HepG2 (cell line): Measurements from ENCODE around the gene SH3PXD2A. TPM values are rescaled to one million over a fixed set of nuclear protein-coding genes. Genes with fewer than 3 reads are reported as not detected.

ENCODE experiments used
- ATAC-seq: fragments of 200-7000 bp; cut with Tn5 transposase; 3 replicates; pipeline ENCODE4 v1.9.1; 2020; ENCODE audit warnings: mild to moderate bottlenecking, moderate library complexity
- BruUV-seq: library from RNA; stranded (reverse); fragments of 400-500 nt; replicated peaks from 2 replicates; lab custom pipeline; 2021; lab: Mats Ljungman, UMichigan
- CTCF ChIA-PET: fragments of 300-600 bp; formaldehyde crosslinking; extraction: SDS; loops from one replicate; lab custom pipeline; 2021; ENCODE audit warnings: low total read pairs, inconsistent platforms, low intra/inter-chr PET ratio; lab: Yijun Ruan, JAX
- POLR2A ChIA-PET: fragments of 350-600 bp; sonication (Branson Sonifier 250); formaldehyde crosslinking; loops from one replicate; lab custom pipeline; 2020; ENCODE audit warnings: antibody characterized with exemption, inconsistent platforms; lab: Yijun Ruan, JAX
- DNase-seq: peaks from one replicate; pipeline ENCODE4 v3.0.0-alpha.2; 2015; ENCODE audit warnings: low spot score
- FAIRE-seq: peaks from 3 replicates; lab custom pipeline; 2011; peaks lifted over from hg19 to GRCh38; lab: Jason Lieb, UNC
- H2AFZ ChIP-seq: one replicate; pipeline ENCODE4 v1.6.1; 2011; ENCODE audit warnings: low read length, inconsistent platforms
- H3K27ac ChIP-seq: fragments of 300-600 bp; 3 replicates; pipeline ENCODE4 v1.8.0; 2011; ENCODE audit warnings: mixed run types, mild to moderate bottlenecking, mixed read lengths, low read length, inconsistent platforms; ENCODE audit not compliant: insufficient read depth; ENCODE audit errors: extremely low read length
- H3K27me3 ChIP-seq, 2 experiments: fragments of 200-600 bp in 1 of 2; 2 replicates in 1 of 2; 3 replicates in 1 of 2; pipeline versions ENCODE4 v1.6.0 to v1.8.0; 2011; ENCODE audit warnings: low read length in 2 of 2, mild to moderate bottlenecking in 2 of 2, moderate library complexity in 2 of 2, inconsistent platforms in 1 of 2; ENCODE audit not compliant: insufficient read depth in 2 of 2, control insufficient read depth in 1 of 2
- H3K36me3 ChIP-seq, 2 experiments: fragments of 200-600 bp in 1 of 2; replicated peaks in 1 of 2; 2 replicates in 1 of 2; 3 replicates in 1 of 2; pipeline versions ENCODE4 v1.5.1 to v1.8.0; 2011; ENCODE audit warnings: low read length in 2 of 2, inconsistent platforms in 1 of 2; ENCODE audit not compliant: insufficient read depth in 2 of 2, control insufficient read depth in 1 of 2
- H3K4me1 ChIP-seq: 2 replicates; pipeline ENCODE4 v1.5.1; 2012; ENCODE audit warnings: low read length, inconsistent platforms; ENCODE audit not compliant: insufficient read depth
- H3K4me2 ChIP-seq: 2 replicates; pipeline ENCODE4 v1.6.0; 2011; ENCODE audit warnings: low read depth, low read length, inconsistent platforms
- H3K4me3 ChIP-seq, 3 experiments: fragments of 200-600 bp in 1 of 3; sonication (generic), shearing (Covaris generic) in 1 of 3; replicated peaks in 1 of 3; 2 replicates each; pipeline ENCODE4 v1.5.1; 2011 to 2016; ENCODE audit warnings: low read length in 3 of 3, inconsistent platforms in 2 of 3, low read depth in 2 of 3, mild to moderate bottlenecking in 2 of 3, control low read depth in 1 of 3, mixed read lengths in 1 of 3; ENCODE audit not compliant: insufficient read depth in 1 of 3
- H3K79me2 ChIP-seq: one replicate; pipeline ENCODE4 v1.6.1; 2011; ENCODE audit warnings: low read length, inconsistent platforms; ENCODE audit not compliant: insufficient read depth
- H3K9ac ChIP-seq: 2 replicates; pipeline ENCODE4 v1.6.0; 2011; ENCODE audit warnings: mild to moderate bottlenecking, low read depth, low read length, inconsistent platforms; ENCODE audit not compliant: insufficient read depth
- H3K9me3 ChIP-seq: 2 replicates; pipeline ENCODE4 v1.5.1; 2012; ENCODE audit warnings: mild to moderate bottlenecking, low read length
- H4K20me1 ChIP-seq: 2 replicates; pipeline ENCODE4 v1.6.0; 2011; ENCODE audit warnings: inconsistent platforms, mild to moderate bottlenecking, low read length, moderate library complexity; ENCODE audit not compliant: insufficient read depth
- AGO2 ChIP-seq: fragments of 200-400 bp; formaldehyde crosslinking; optimal IDR thresholded peaks from 2 replicates; pipeline ENCODE3; 2017; ENCODE audit warnings: mild to moderate bottlenecking, low read depth, low read length, moderate library complexity
- FOSL1 ChIP-seq: sonication (generic); formaldehyde crosslinking; IDR thresholded peaks from 2 replicates; pipeline ENCODE4 v1.9.0; 2021; ENCODE audit warnings: missing genetic modification reagents, borderline replicate concordance
- MIER3 ChIP-seq: IDR thresholded peaks from 2 replicates; pipeline ENCODE4 v1.6.1; 2016; ENCODE audit warnings: missing compliant biosample characterization, borderline replicate concordance
- RBM22 ChIP-seq: fragments of 200-400 bp; formaldehyde crosslinking; optimal IDR thresholded peaks from 2 replicates; pipeline ENCODE3; 2017; ENCODE audit warnings: mild to moderate bottlenecking, low read length, moderate library complexity
- YEATS4 ChIP-seq: sonication (generic); formaldehyde crosslinking; IDR thresholded peaks from 2 replicates; pipeline ENCODE4 v1.4.0; 2020; ENCODE audit warnings: missing genetic modification reagents, borderline replicate concordance
- ZNF460 ChIP-seq: sonication (generic); formaldehyde crosslinking; IDR thresholded peaks from 2 replicates; pipeline ENCODE4 v1.5.1; 2020; ENCODE audit warnings: missing genetic modification reagents, mild to moderate bottlenecking, borderline replicate concordance
- ZNF737 ChIP-seq: sonication (generic); formaldehyde crosslinking; IDR thresholded peaks from 2 replicates; pipeline ENCODE4 v1.5.0; 2020; ENCODE audit warnings: missing genetic modification reagents, mild to moderate bottlenecking, borderline replicate concordance
- ZNF792 ChIP-seq: IDR thresholded peaks from 2 replicates; pipeline ENCODE4 v1.6.1; 2016
- WGBS: methylation state at CpG from one replicate; pipeline ENCODE4 v1.1.6; 2017; ENCODE audit warnings: low lambda C conversion rate; 5-methylcytosine and 5-hydroxymethylcytosine counted together
- in situ Hi-C: cut with HindIII; loops from 2 replicates; pipeline ENCODE4 v1.10.0; 2017; ENCODE audit warnings: low pct_unique_long_range_greater_than_20kb; ENCODE audit not compliant: extremely low pct_ligation_motif_present
- intact Hi-C: fragments of 100-400 bp; cut with micrococcal nuclease; formaldehyde crosslinking; loops from one replicate; pipeline ENCODE4 v1.10.0; 2022; ENCODE audit not compliant: unreplicated experiment
- polyA plus RNA-seq, 8 experiments: library from polyadenylated mRNA; depleted of rRNA in 3 of 8; stranded (reverse) in 7 of 8; unstranded in 1 of 8; fragments of >200 nt; fragmentation: Illumina TruSeq in 4 of 8; extraction: Trizol in 4 of 8; gene quantifications; 2 replicates each; pipeline versions ENCODE4 v1.2.1 to v1.2.3, GENCODE V29; 2011 to 2016; ENCODE audit warnings: low read depth in 4 of 8, missing spikeins in 1 of 8, mixed read lengths in 1 of 8; ENCODE audit not compliant: insufficient read depth in 1 of 8
- total RNA-seq, 5 experiments: library from RNA; depleted of rRNA; stranded (reverse); fragments of >200 nt; fragmentation: Illumina TruSeq; extraction: Trizol; gene quantifications; 2 replicates each; pipeline ENCODE4 v1.2.3, GENCODE V29; 2016; ENCODE audit warnings: low read depth in 1 of 5
- TF ChIP-seq, protein P1 (sequence below): sonication (generic); formaldehyde crosslinking; IDR thresholded peaks from 2 replicates; pipeline ENCODE4 v1.8.0; 2022; ENCODE audit warnings: missing genetic modification reagents, mild to moderate bottlenecking, moderate library complexity, borderline replicate concordance
- TF ChIP-seq, protein P2 (sequence below): sonication (generic); formaldehyde crosslinking; IDR thresholded peaks from 2 replicates; pipeline ENCODE4 v1.4.0; 2020; ENCODE audit warnings: missing genetic modification reagents
- TF ChIP-seq, protein P3 (sequence below): fragments of 450-650 bp; IDR thresholded peaks from 2 replicates; pipeline ENCODE4 v1.6.1; 2016

Gene SH3PXD2A
- total and polyA plus RNA-seq, 2 of the 13 experiments (the other 11 are each of a cell fraction or from before 2014, with no cell fraction given): 11.1 to 11.3 TPM

DNA sequence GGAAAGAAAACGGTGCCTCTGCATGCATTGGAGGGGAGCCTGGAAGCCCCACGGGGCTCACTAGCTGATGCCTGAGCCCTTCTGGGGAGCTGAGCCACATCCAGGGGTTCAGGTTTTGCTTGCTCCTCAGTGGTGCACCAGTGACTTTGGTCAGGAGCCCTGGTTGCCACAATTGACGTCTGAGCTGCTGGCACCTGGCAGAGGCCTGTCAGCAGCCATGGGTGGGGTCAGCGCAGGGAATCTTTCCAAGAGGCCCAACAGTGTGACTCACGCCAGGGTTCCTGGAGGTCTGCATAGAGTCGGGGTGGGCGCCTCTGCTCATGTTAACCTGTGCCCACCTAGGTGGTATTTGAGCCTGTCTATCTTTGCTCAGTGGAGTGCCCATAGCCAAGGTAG, 223.1 kb downstream of the SH3PXD2A start:
- ChIA-PET POLR2A (interaction anchor here (1.4 kb wide), 1 partner anchor 28 kb away, joined by 4 read pairs; no protein-coding TSS in a partner anchor), CTCF (no interaction called here)
- peaks cover 9% of the 10 kb centered on the region; the same call in 1 of the 2 replicates for H4K20me1 ChIP-seq
- DNase-seq: no peak
- no peak for FAIRE-seq
- in situ Hi-C loops (no loop called here), intact Hi-C loops (no loop called here)
- no peak overlapping the region for H3K4me3 ChIP-seq
- no peaks in the 10 kb centered on the region for H3K4me1 ChIP-seq
- no peak overlapping the region for H2AFZ ChIP-seq
- no peaks in the 10 kb centered on the region for H3K9me3 ChIP-seq
- no peaks in the 10 kb centered on the region for H3K27me3 ChIP-seq
- peaks cover 26 to 70% of the 10 kb centered on the region in 2 experiments for H3K36me3 ChIP-seq
- no TSS peak for BruUV-seq
- no peak for ATAC-seq
- TF ChIP-seq ZNF737: no peak
- peak; percentile 52 for TF ChIP-seq RBM22
- peak; percentile 44 for TF ChIP-seq AGO2
- H3K27ac ChIP-seq: no peak overlapping the region
- no peak overlapping the region for H3K9ac ChIP-seq
- no peak overlapping the region for H3K4me2 ChIP-seq
- WGBS: 100% methylated on average over 6 of the region's 7 CpGs
- H3K79me2 ChIP-seq: no peaks in the 10 kb centered on the region

DNA sequence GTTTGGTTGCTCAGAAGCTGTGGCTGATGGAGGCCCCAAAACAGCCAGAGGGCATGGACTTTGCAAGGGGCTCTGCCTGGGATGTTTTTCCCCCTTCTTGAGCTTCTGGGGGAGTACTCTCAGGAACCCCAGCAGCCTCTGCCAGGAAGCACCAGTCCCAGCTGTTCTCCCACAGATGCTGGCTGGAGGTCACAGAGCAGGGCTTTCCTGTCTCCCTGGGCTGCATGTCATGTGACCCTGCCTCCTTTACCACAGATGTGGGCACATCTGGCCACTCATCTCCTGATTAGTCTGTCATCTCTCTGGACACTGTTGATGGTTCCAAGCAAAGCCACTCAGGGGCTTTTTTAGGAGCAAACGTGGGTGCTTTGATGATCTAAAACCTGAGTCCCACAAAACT, 225.2 kb downstream of the SH3PXD2A start:
- H3K27ac ChIP-seq: no peak overlapping the region
- POLR2A ChIA-PET: no interaction called here
- no TSS peak for BruUV-seq
- intact Hi-C loops: no loop called here
- in situ Hi-C loops: no loop called here
- H3K79me2 ChIP-seq: no peaks in the 10 kb centered on the region
- FAIRE-seq (no peak), ATAC-seq (no peak), DNase-seq (no peak)
- peaks cover 7% of the 10 kb centered on the region; the same call in 1 of the 2 replicates for H4K20me1 ChIP-seq
- no peak overlapping the region for H2AFZ ChIP-seq
- no peaks in the 10 kb centered on the region for H3K9me3 ChIP-seq
- peaks cover 35 to 77% of the 10 kb centered on the region in 2 experiments for H3K36me3 ChIP-seq
- no peaks in the 10 kb centered on the region for H3K4me1 ChIP-seq
- no peak overlapping the region for H3K4me3 ChIP-seq
- TF ChIP-seq YEATS4 (CRISPR knock-in tag) (no peak), ZNF792 (CRISPR knock-in tag) (no peak), ZNF460 (no peak), MIER3 (CRISPR knock-in tag) (no peak), FOSL1 (CRISPR knock-in tag) (no peak)
- TF ChIP-seq, protein P1, sequence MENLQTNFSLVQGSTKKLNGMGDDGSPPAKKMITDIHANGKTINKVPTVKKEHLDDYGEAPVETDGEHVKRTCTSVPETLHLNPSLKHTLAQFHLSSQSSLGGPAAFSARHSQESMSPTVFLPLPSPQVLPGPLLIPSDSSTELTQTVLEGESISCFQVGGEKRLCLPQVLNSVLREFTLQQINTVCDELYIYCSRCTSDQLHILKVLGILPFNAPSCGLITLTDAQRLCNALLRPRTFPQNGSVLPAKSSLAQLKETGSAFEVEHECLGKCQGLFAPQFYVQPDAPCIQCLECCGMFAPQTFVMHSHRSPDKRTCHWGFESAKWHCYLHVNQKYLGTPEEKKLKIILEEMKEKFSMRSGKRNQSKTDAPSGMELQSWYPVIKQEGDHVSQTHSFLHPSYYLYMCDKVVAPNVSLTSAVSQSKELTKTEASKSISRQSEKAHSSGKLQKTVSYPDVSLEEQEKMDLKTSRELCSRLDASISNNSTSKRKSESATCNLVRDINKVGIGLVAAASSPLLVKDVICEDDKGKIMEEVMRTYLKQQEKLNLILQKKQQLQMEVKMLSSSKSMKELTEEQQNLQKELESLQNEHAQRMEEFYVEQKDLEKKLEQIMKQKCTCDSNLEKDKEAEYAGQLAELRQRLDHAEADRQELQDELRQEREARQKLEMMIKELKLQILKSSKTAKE (CRISPR knock-in tag): no peak
- TF ChIP-seq, protein P2, sequence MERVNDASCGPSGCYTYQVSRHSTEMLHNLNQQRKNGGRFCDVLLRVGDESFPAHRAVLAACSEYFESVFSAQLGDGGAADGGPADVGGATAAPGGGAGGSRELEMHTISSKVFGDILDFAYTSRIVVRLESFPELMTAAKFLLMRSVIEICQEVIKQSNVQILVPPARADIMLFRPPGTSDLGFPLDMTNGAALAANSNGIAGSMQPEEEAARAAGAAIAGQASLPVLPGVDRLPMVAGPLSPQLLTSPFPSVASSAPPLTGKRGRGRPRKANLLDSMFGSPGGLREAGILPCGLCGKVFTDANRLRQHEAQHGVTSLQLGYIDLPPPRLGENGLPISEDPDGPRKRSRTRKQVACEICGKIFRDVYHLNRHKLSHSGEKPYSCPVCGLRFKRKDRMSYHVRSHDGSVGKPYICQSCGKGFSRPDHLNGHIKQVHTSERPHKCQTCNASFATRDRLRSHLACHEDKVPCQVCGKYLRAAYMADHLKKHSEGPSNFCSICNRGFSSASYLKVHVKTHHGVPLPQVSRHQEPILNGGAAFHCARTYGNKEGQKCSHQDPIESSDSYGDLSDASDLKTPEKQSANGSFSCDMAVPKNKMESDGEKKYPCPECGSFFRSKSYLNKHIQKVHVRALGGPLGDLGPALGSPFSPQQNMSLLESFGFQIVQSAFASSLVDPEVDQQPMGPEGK (CRISPR knock-in tag): no peak
- TF ChIP-seq, protein P3, sequence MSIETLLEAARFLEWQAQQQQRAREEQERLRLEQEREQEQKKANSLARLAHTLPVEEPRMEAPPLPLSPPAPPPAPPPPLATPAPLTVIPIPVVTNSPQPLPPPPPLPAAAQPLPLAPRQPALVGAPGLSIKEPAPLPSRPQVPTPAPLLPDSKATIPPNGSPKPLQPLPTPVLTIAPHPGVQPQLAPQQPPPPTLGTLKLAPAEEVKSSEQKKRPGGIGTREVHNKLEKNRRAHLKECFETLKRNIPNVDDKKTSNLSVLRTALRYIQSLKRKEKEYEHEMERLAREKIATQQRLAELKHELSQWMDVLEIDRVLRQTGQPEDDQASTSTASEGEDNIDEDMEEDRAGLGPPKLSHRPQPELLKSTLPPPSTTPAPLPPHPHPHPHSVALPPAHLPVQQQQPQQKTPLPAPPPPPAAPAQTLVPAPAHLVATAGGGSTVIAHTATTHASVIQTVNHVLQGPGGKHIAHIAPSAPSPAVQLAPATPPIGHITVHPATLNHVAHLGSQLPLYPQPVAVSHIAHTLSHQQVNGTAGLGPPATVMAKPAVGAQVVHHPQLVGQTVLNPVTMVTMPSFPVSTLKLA: no peak
- H3K9ac ChIP-seq: no peak overlapping the region
- WGBS: 92% methylated on average over 1 of the region's 1 CpG
- CTCF ChIA-PET: no interaction called here
- no peak overlapping the region for H3K4me2 ChIP-seq
- no peaks in the 10 kb centered on the region for H3K27me3 ChIP-seq
